Lower leg skin (tissue), 3 donors: Measurements from ENCODE around the gene TIMP2.

Experiments
- POLR2A ChIP-seq, 2 donors: fragments of 450-650 bp; IDR thresholded peaks; one replicate each; pipeline ENCODE4 v1.6.1; 2016 to 2017; ENCODE audit warnings: antibody characterized with exemption in 2 of 2, mild to moderate bottlenecking in 1 of 2, moderate library complexity in 1 of 2
- TF ChIP-seq, protein P1 (sequence below), 3 donors: fragments of 450-650 bp; IDR thresholded peaks; one replicate each; pipeline ENCODE4 v1.5.1; 2016; ENCODE audit warnings: antibody characterized with exemption in 3 of 3, mild to moderate bottlenecking in 3 of 3, moderate library complexity in 2 of 3

DNA sequence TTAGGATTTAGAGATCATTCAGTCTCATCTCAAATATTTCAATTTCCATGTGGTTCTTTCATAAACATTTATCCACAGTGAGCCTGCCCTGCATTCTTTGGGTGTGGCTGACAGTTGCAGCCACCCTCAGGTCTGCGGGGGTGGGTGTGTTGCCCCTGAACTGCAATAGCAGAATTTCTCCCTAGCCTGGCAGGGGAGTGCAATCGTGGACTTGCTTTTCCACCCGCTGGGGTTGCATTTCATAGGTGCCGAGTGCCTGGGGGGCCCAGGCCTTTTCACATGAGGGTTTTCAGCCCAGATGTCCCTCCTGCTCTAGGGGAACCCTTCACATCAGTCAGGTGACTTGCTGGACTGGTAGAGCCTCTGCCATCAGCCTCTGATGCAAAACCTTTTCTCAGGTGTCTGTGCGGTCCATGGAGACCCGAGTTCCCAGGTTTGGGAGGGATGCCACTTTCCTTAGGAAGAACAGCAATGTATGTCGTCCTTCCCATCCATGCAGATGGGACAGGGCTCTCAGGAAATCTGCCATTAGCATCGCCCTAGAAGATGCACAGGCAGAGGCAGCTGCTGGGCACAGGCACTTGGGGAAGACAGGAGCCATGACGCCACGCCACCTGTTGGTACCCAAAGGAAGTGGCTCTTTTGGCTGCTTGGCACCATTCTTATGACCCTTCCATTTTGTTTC lies 82.2 kb downstream of the TIMP2 start:
- TF ChIP-seq, protein P1, sequence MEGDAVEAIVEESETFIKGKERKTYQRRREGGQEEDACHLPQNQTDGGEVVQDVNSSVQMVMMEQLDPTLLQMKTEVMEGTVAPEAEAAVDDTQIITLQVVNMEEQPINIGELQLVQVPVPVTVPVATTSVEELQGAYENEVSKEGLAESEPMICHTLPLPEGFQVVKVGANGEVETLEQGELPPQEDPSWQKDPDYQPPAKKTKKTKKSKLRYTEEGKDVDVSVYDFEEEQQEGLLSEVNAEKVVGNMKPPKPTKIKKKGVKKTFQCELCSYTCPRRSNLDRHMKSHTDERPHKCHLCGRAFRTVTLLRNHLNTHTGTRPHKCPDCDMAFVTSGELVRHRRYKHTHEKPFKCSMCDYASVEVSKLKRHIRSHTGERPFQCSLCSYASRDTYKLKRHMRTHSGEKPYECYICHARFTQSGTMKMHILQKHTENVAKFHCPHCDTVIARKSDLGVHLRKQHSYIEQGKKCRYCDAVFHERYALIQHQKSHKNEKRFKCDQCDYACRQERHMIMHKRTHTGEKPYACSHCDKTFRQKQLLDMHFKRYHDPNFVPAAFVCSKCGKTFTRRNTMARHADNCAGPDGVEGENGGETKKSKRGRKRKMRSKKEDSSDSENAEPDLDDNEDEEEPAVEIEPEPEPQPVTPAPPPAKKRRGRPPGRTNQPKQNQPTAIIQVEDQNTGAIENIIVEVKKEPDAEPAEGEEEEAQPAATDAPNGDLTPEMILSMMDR (IDR thresholded peaks at IDR 0.05), result no peak
- TF ChIP-seq POLR2A (IDR thresholded peaks at IDR 0.05), result no peak
